Breast epithelium (tissue), 4 donors: ENCODE measurements around the gene MARCHF9. TPM values are rescaled to one million over a fixed set of nuclear protein-coding genes. Genes with fewer than 3 reads are reported as not detected.

Experiments
- DNase-seq, 2 donors: peaks; one replicate each; pipeline ENCODE4 v3.0.0-alpha.2; 2019; ENCODE audit warnings: low spot score in 2 of 2
- H3K27ac ChIP-seq, 2 donors: fragments of 200-600 bp; sonication (generic) in 1 of 2; one replicate each; pipeline ENCODE4 v1.5.1; 2016 to 2019; ENCODE audit warnings: mild to moderate bottlenecking in 1 of 2
- H3K27me3 ChIP-seq, 2 donors: fragments of 200-600 bp; sonication (generic) in 1 of 2; one replicate each; pipeline versions ENCODE4 v1.5.1 to v1.6.0; 2017 to 2019; ENCODE audit warnings: control low read depth in 1 of 2, mild to moderate bottlenecking in 1 of 2
- H3K36me3 ChIP-seq: fragments of 200-600 bp; one replicate; pipeline ENCODE4 v1.5.1; 2019
- H3K4me1 ChIP-seq, 2 donors: fragments of 200-600 bp; sonication (generic); one replicate each; pipeline ENCODE4 v1.5.1; 2016 to 2019; ENCODE audit warnings: control low read depth in 1 of 2
- H3K4me3 ChIP-seq, 3 donors: fragments of 200-600 bp; sonication (generic); 1 replicate in 2 of 3; 2 replicates in 1 of 3; pipeline ENCODE4 v1.5.1; 2016 to 2019; ENCODE audit warnings: mild to moderate bottlenecking in 3 of 3, moderate library complexity in 2 of 3
- H3K9me3 ChIP-seq, 2 donors: fragments of 200-600 bp; sonication (generic) in 1 of 2; one replicate each; pipeline ENCODE4 v1.5.1; 2016 to 2019; ENCODE audit warnings: control low read depth in 1 of 2
- POLR2A ChIP-seq: fragments of 450-650 bp; IDR thresholded peaks from one replicate; pipeline ENCODE4 v1.6.1; 2016; ENCODE audit warnings: antibody characterized with exemption, mild to moderate bottlenecking, moderate library complexity
- POLR2AphosphoS5 ChIP-seq, 3 donors: sonication (generic); formaldehyde crosslinking; IDR thresholded peaks; one replicate each; pipeline ENCODE4 v1.6.1; 2017; ENCODE audit warnings: antibody characterized with exemption in 3 of 3
- intact Hi-C: fragments of 100-400 bp; cut with DNase I; formaldehyde crosslinking; loops from one replicate; pipeline ENCODE4 v1.15.1; 2023; ENCODE audit warnings: low total_unique reads
- total RNA-seq, 3 donors: library from RNA; depleted of rRNA; stranded (reverse); fragments of >200 nt; gene quantifications; one replicate each; pipeline ENCODE4 v1.1.0, GENCODE V29; 2016
- TF ChIP-seq, protein P1 (sequence below), 3 donors: fragments of 450-650 bp; IDR thresholded peaks; one replicate each; pipeline ENCODE4 v1.5.1; 2016 to 2017; ENCODE audit warnings: antibody characterized with exemption in 3 of 3, mild to moderate bottlenecking in 3 of 3, moderate library complexity in 3 of 3

The MARCHF9 gene
- total RNA-seq, 3 donors from 2014 or later, result 6.9 to 9.8 (median 7.5) TPM

DNA sequence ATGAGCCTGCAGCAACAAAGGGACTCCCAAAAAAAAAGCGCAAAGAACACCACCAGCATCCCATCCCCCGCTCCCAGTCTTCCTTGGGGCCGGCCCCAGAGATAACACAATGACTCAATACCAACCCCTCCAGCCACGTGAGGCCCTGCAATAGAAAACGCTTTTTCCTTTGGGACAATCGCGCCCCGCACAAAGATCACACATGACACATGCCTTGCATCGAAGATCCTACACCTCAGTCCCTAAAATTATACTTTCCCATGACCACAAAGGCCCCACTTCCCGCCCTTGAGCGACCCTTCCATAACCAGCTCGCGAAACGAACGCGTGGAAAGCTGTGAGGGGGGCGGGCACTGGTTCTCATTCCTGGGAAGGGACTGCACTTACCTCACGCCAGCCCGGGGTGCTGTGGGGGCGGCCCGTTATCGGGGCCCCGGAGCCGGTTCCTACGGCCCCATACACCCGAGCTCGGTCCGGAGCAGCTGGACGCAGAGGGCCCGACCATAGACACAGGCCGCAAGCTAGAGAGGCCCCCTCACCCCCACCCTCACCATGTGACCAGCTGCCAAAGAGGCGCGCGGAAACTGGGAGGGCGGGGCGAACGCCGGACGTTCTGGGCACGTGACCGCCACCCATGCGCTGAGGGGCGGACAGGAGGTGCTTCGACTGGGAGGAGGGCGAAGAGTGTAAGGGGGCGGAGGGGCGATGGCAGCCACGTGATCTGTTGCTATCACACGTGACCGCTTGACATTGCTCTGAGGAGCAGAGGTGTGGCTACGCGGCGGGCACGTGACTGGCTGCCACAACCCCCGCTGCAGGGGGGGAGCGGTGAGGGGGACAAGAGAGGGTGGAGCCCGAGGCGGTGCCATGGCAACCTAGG lies 2.9 kb upstream of the MARCHF9 start, which contains the start of gene CDK4:
Gene CDK4, minus strand, starts transcription at position 523 of the 880 bp plus-strand sequence. CDS start 593 bp downstream, outside the sequence.
- no peaks in the 10 kb centered on the region for H3K9me3 ChIP-seq
- H3K27ac ChIP-seq, result peak within 1 kb of the TSS; percentile 89 to 94
- peak within 1 kb of the TSS; percentile 68 to 85 (median 68) for H3K4me3 ChIP-seq
- no peaks in the 10 kb centered on the region for H3K27me3 ChIP-seq
- intact Hi-C loops, result no loop called here
- TF ChIP-seq, protein P1, sequence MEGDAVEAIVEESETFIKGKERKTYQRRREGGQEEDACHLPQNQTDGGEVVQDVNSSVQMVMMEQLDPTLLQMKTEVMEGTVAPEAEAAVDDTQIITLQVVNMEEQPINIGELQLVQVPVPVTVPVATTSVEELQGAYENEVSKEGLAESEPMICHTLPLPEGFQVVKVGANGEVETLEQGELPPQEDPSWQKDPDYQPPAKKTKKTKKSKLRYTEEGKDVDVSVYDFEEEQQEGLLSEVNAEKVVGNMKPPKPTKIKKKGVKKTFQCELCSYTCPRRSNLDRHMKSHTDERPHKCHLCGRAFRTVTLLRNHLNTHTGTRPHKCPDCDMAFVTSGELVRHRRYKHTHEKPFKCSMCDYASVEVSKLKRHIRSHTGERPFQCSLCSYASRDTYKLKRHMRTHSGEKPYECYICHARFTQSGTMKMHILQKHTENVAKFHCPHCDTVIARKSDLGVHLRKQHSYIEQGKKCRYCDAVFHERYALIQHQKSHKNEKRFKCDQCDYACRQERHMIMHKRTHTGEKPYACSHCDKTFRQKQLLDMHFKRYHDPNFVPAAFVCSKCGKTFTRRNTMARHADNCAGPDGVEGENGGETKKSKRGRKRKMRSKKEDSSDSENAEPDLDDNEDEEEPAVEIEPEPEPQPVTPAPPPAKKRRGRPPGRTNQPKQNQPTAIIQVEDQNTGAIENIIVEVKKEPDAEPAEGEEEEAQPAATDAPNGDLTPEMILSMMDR (IDR thresholded peaks at IDR 0.05), result no peak
- TF ChIP-seq POLR2A (peak; percentile 31), POLR2AphosphoS5 (IDR thresholded peaks at IDR 0.05) (peak; percentile 73 to 97 (median 84))
- no peaks in the 10 kb centered on the region for H3K36me3 ChIP-seq
- peak; percentile 99 to 100 for DNase-seq
- peaks cover 0 to 18% of the 10 kb centered on the region in 2 donors for H3K4me1 ChIP-seq

DNA sequence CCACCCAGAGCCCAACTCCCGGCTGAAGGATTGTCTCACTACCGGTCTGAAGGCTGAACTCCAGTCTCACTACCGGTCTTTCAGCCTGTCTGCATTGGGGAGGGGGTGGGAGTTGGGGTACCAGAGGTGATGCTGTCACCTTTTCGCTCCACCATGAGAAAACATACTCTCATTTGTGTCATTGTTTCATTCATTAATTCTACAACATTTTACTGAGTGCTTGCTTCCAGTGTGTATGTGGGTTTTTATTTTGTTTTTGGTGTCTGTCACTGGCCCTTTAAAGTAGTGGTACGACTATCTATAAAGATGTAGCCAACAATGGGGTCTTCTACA lies 2.3 kb upstream of the MARCHF9 start:
- H3K9me3 ChIP-seq, result no peaks in the 10 kb centered on the region
- H3K4me1 ChIP-seq, result peaks cover 0 to 18% of the 10 kb centered on the region in 2 donors
- intact Hi-C loops, result no loop called here
- no peak for TF ChIP-seq POLR2AphosphoS5 (IDR thresholded peaks at IDR 0.05)
- TF ChIP-seq POLR2A, result no peak
- TF ChIP-seq, protein P1 (IDR thresholded peaks at IDR 0.05), result no peak
- DNase-seq, result no peak
- H3K4me3 ChIP-seq, result peak overlapping the region; percentile 68 to 85 (median 68)
- no peaks in the 10 kb centered on the region for H3K27me3 ChIP-seq
- peak overlapping the region; percentile 89 to 94 for H3K27ac ChIP-seq
- H3K36me3 ChIP-seq, result no peaks in the 10 kb centered on the region

DNA sequence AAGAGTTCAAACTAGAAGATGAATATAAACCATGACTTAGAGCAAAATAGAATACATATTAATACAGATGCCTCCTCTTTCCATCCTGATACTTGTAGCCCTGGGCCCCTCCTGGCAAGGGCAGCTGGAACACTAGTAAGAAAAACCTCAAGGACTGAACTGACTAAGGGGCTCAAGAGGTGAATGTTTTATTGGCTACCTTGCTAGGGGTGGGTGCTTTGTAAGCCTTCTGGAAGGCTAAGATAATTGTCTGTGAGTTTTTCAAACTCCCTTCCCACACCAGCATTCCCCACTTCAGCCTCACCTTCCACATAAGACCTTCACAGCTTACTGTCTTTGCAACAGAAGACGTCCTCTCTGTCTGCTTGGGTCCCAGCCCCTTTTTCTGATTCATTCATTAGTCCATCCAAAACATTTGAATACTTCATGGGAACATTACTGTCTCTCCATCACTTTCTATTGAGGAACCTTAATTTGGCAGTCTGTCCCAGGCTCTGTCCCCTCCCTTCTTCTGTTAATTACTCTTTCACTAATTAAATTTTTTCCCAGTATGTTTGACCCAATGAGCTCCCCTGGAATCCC lies 1.1 kb upstream of the MARCHF9 start:
- Histone ChIP-seq H3K9me3 (no peaks in the 10 kb centered on the region), H3K27me3 (no peaks in the 10 kb centered on the region), H3K36me3 (no peaks in the 10 kb centered on the region), H3K4me1 (peaks cover 0 to 18% of the 10 kb centered on the region in 2 donors), H3K27ac (peak overlapping the region in 1 of 2 donors; percentile 87), H3K4me3 (no peak overlapping the region)
- TF ChIP-seq, protein P1 (IDR thresholded peaks at IDR 0.05), result no peak
- TF ChIP-seq POLR2AphosphoS5 (IDR thresholded peaks at IDR 0.05), result no peak
- TF ChIP-seq POLR2A, result no peak
- no peak for DNase-seq
- intact Hi-C loops, result no loop called here

DNA sequence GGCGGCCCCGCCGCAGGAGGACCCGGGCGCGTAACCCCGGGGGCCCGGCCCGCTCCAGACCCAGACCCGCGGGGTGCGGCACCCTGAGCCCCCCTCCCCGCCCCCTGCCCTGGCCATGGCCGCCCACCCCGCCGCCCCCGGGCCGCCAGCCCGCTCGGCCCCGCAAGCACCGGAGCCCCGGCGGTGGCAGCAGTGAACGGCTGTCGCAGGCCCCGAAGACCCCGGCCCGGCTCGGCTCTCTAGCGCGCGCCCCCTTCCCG lies 221 bp downstream of the MARCHF9 start:
- no peak for DNase-seq
- TF ChIP-seq POLR2AphosphoS5 (IDR thresholded peaks at IDR 0.05) (no peak), POLR2A (no peak)
- TF ChIP-seq, protein P1 (IDR thresholded peaks at IDR 0.05), result no peak
- intact Hi-C loops, result no loop called here
- Histone ChIP-seq H3K4me3 (peak overlapping the region; percentile 58 to 92 (median 84)), H3K27me3 (no peaks in the 10 kb centered on the region), H3K27ac (peak overlapping the region; percentile 79 to 87), H3K9me3 (no peaks in the 10 kb centered on the region), H3K4me1 (peaks cover 0 to 18% of the 10 kb centered on the region in 2 donors), H3K36me3 (no peaks in the 10 kb centered on the region)
